Hepatocyte (in vitro differentiated cells): ENCODE data around the gene BPIFB6. TPM values are rescaled to one million over a fixed set of nuclear protein-coding genes. Genes with fewer than 3 reads are reported as not detected.

ENCODE experiments used
- DNase-seq: peaks from one replicate; pipeline ENCODE4 v3.0.0-alpha.2; 2016; ENCODE audit warnings: low spot score
- H2AFZ ChIP-seq: fragments of 200-600 bp; sonication (generic); 2 replicates; pipeline ENCODE4 v1.6.0; 2016; ENCODE audit warnings: antibody characterized with exemption, mild to moderate bottlenecking
- H3K27ac ChIP-seq: fragments of 200-600 bp; sonication (generic); 2 replicates; pipeline ENCODE4 v1.5.1; 2016; ENCODE audit warnings: mild to moderate bottlenecking
- H3K27me3 ChIP-seq: fragments of 200-600 bp; sonication (generic); 2 replicates; pipeline ENCODE4 v1.6.1; 2016
- H3K36me3 ChIP-seq: fragments of 200-600 bp; sonication (generic); replicated peaks from 2 replicates; pipeline ENCODE4 v1.5.1; 2016; ENCODE audit warnings: low read depth; ENCODE audit not compliant: insufficient read depth
- H3K4me1 ChIP-seq: fragments of 200-600 bp; sonication (generic); 2 replicates; pipeline ENCODE4 v1.5.1; 2016; ENCODE audit warnings: mild to moderate bottlenecking, moderate library complexity; ENCODE audit not compliant: insufficient read depth
- H3K4me2 ChIP-seq: fragments of 200-600 bp; sonication (generic); 2 replicates; pipeline ENCODE4 v1.6.0; 2016
- H3K4me3 ChIP-seq: fragments of 200-600 bp; sonication (generic); 2 replicates; pipeline ENCODE4 v1.5.1; 2016; ENCODE audit warnings: mild to moderate bottlenecking
- H3K79me2 ChIP-seq: fragments of 200-600 bp; sonication (generic); 2 replicates; pipeline ENCODE4 v1.6.0; 2017; ENCODE audit warnings: mild to moderate bottlenecking
- H3K9me2 ChIP-seq: fragments of 200-600 bp; sonication (generic); replicated peaks from 2 replicates; pipeline ENCODE4 v1.6.0; 2017; ENCODE audit warnings: mild to moderate bottlenecking; ENCODE audit not compliant: insufficient read depth
- H3K9me3 ChIP-seq: fragments of 200-600 bp; sonication (generic); 2 replicates; pipeline ENCODE4 v1.5.1; 2016; ENCODE audit warnings: low read depth, mild to moderate bottlenecking
- H4K20me1 ChIP-seq: fragments of 200-600 bp; sonication (generic); 2 replicates; pipeline ENCODE4 v1.6.0; 2016; ENCODE audit warnings: mild to moderate bottlenecking; ENCODE audit not compliant: insufficient read depth, poor library complexity, severe bottlenecking
- CTCF ChIP-seq: fragments of 200-600 bp; sonication (generic); IDR thresholded peaks from 2 replicates; pipeline ENCODE4 v1.5.1; 2016; ENCODE audit warnings: antibody characterized with exemption, mild to moderate bottlenecking; ENCODE audit not compliant: poor library complexity
- EZH2 ChIP-seq: fragments of 200-600 bp; sonication (generic); IDR thresholded peaks from 2 replicates; pipeline ENCODE4 v1.6.1; 2016; ENCODE audit warnings: antibody characterized with exemption, mild to moderate bottlenecking, borderline replicate concordance
- EZH2phosphoT487 ChIP-seq: fragments of 200-600 bp; sonication (generic); IDR thresholded peaks from one replicate; pipeline ENCODE4 v1.6.1; 2018; ENCODE audit warnings: antibody characterized with exemption, mild to moderate bottlenecking, low read depth, moderate library complexity; ENCODE audit not compliant: unreplicated experiment, severe bottlenecking
- WGBS: methylation state at CpG from one replicate; pipeline ENCODE4 v1.1.6; 2016; ENCODE audit warnings: low lambda C conversion rate; ENCODE audit errors: missing lambda C conversion rate; 5-methylcytosine and 5-hydroxymethylcytosine counted together
- polyA plus RNA-seq: library from polyadenylated mRNA; unstranded; fragments of >200 nt; fragmentation: Nextera tagmentation; extraction: Ambion mirVana; gene quantifications from 2 replicates; pipeline ENCODE4 v1.2.1, GENCODE V29; 2016
- total RNA-seq: library from RNA; depleted of rRNA; stranded (reverse); fragments of >200 nt; gene quantifications from 2 replicates; pipeline ENCODE4 v1.2.3, GENCODE V29; 2014

The BPIFB6 gene
- total and polyA plus RNA-seq, 2 experiments from 2014 or later: not detected

GRCh38 chr20:33030076-33030475, 1.4 kb upstream of the BPIFB6 start:
- H3K27me3 ChIP-seq: peaks cover 18% of the 10 kb centered on the region
- DNase-seq: no peak
- TF ChIP-seq EZH2phosphoT487 (no peak), EZH2 (no peak)
- no peak overlapping the region for H3K4me2 ChIP-seq
- H3K9me3 ChIP-seq: no peaks in the 10 kb centered on the region
- no peaks in the 10 kb centered on the region for H3K4me1 ChIP-seq
- 88% methylated on average over 9 of the region's 9 CpGs for WGBS
- no peaks in the 10 kb centered on the region for H3K36me3 ChIP-seq
- H3K27ac ChIP-seq: no peak overlapping the region
- H4K20me1 ChIP-seq: no peaks in the 10 kb centered on the region
- no peaks in the 10 kb centered on the region for H3K79me2 ChIP-seq
- H3K9me2 ChIP-seq: no peaks in the 10 kb centered on the region
- H3K4me3 ChIP-seq: no peak overlapping the region
- no peak overlapping the region for H2AFZ ChIP-seq

- Histone ChIP-seq H3K27me3 (peaks cover 20% of the 10 kb centered on the region), H3K9me3 (no peaks in the 10 kb centered on the region), H3K4me3 (no peak overlapping the region), H3K27ac (no peak overlapping the region), H4K20me1 (no peaks in the 10 kb centered on the region), H2AFZ (no peak overlapping the region), H3K4me1 (no peaks in the 10 kb centered on the region), H3K79me2 (no peaks in the 10 kb centered on the region), H3K36me3 (no peaks in the 10 kb centered on the region), H3K4me2 (no peak overlapping the region), H3K9me2 (no peaks in the 10 kb centered on the region)
- DNase-seq: no peak
- WGBS: 93% methylated on average over 6 of the region's 6 CpGs
- TF ChIP-seq EZH2 (no peak), EZH2phosphoT487 (no peak), CTCF (no peak)
Observed at GRCh38 chr20:33030569-33030968, 879 bp upstream of the BPIFB6 start.

- Histone ChIP-seq H3K79me2 (no peaks in the 10 kb centered on the region), H3K4me3 (no peak overlapping the region), H3K9me3 (no peaks in the 10 kb centered on the region), H3K27ac (no peak overlapping the region), H3K4me1 (no peaks in the 10 kb centered on the region), H3K27me3 (peaks cover 24% of the 10 kb centered on the region), H2AFZ (no peak overlapping the region), H3K36me3 (no peaks in the 10 kb centered on the region), H3K9me2 (no peaks in the 10 kb centered on the region), H3K4me2 (no peak overlapping the region), H4K20me1 (no peaks in the 10 kb centered on the region)
- WGBS: 83% methylated on average over 6 of the region's 6 CpGs
- DNase-seq: no peak
- TF ChIP-seq EZH2phosphoT487 (no peak), CTCF (no peak), EZH2 (no peak)
Observed at GRCh38 chr20:33032555-33032954, 1.1 kb downstream of the BPIFB6 start.

- Histone ChIP-seq H3K4me3 (no peak overlapping the region), H3K27ac (no peak overlapping the region), H3K79me2 (no peaks in the 10 kb centered on the region), H3K36me3 (no peaks in the 10 kb centered on the region), H3K27me3 (peaks cover 24% of the 10 kb centered on the region), H2AFZ (no peak overlapping the region), H3K4me2 (no peak overlapping the region), H3K9me2 (no peaks in the 10 kb centered on the region), H4K20me1 (no peaks in the 10 kb centered on the region), H3K9me3 (no peaks in the 10 kb centered on the region), H3K4me1 (no peaks in the 10 kb centered on the region)
- WGBS: 70% methylated on average over 5 of the region's 5 CpGs
- no peak for TF ChIP-seq CTCF
- no peak for TF ChIP-seq EZH2phosphoT487
- TF ChIP-seq EZH2: no peak
- DNase-seq: no peak
Observed at GRCh38 chr20:33033381-33033780, 1.9 kb downstream of the BPIFB6 start.
